Fibroblast of lung (primary cell): Measurements from ENCODE around the gene GATA1. TPM values are rescaled to one million over a fixed set of nuclear protein-coding genes. Genes with fewer than 3 reads are reported as not detected.

Source experiments
- DNase-seq, 2 donors: peaks; one replicate each; pipeline versions ENCODE4 v3.0.0 to v3.0.0-alpha.2; 2010; ENCODE audit warnings: low read depth in 2 of 2
- H2AFZ ChIP-seq: 2 replicates; pipeline ENCODE4 v1.5.1; 2012; ENCODE audit warnings: low read length, control low read depth, inconsistent platforms
- H3K27ac ChIP-seq: 2 replicates; pipeline ENCODE4 v1.5.1; 2011; ENCODE audit warnings: low read length, control low read depth; ENCODE audit not compliant: insufficient read depth
- H3K27me3 ChIP-seq: 2 replicates; pipeline ENCODE4 v1.5.1; 2011; ENCODE audit warnings: mild to moderate bottlenecking, low read length; ENCODE audit not compliant: control insufficient read depth, insufficient read depth
- H3K36me3 ChIP-seq: 2 replicates; pipeline ENCODE4 v1.5.1; 2011; ENCODE audit warnings: low read length; ENCODE audit not compliant: control insufficient read depth, insufficient read depth
- H3K4me1 ChIP-seq: 2 replicates; pipeline ENCODE4 v1.5.1; 2011; ENCODE audit warnings: low read length; ENCODE audit not compliant: control insufficient read depth, insufficient read depth; ENCODE audit errors: extremely low read depth
- H3K4me2 ChIP-seq: 2 replicates; pipeline ENCODE4 v1.5.1; 2011; ENCODE audit warnings: low read length, control low read depth; ENCODE audit not compliant: insufficient read depth; ENCODE audit errors: extremely low read depth
- H3K4me3 ChIP-seq, 4 experiments: fragments of 200-600 bp in 1 of 4; sonication (generic) in 1 of 4; replicated peaks in 1 of 4; 2 replicates each; pipeline ENCODE4 v1.5.1; 2011 to 2016; ENCODE audit warnings: low read length in 4 of 4, low read depth in 3 of 4, mild to moderate bottlenecking in 3 of 4, control low read depth in 2 of 4, inconsistent platforms in 1 of 4, mixed read lengths in 1 of 4; ENCODE audit not compliant: insufficient read depth in 1 of 4; ENCODE audit errors: control extremely low read depth in 1 of 4
- H3K79me2 ChIP-seq: 2 replicates; pipeline ENCODE4 v1.5.1; 2012; ENCODE audit warnings: mild to moderate bottlenecking, low read length, inconsistent platforms; ENCODE audit not compliant: control insufficient read depth, insufficient read depth
- H3K9ac ChIP-seq: 2 replicates; pipeline ENCODE4 v1.5.1; 2011; ENCODE audit warnings: mild to moderate bottlenecking, low read length, control low read depth; ENCODE audit not compliant: insufficient read depth
- H3K9me3 ChIP-seq: 2 replicates; pipeline ENCODE4 v1.5.1; 2012; ENCODE audit warnings: low read depth, low read length; ENCODE audit not compliant: control insufficient read depth, insufficient read depth
- H4K20me1 ChIP-seq: 2 replicates; pipeline ENCODE4 v1.5.1; 2011; ENCODE audit warnings: low read length; ENCODE audit not compliant: control insufficient read depth, insufficient read depth; ENCODE audit errors: extremely low read depth
- CTCF ChIP-seq, 2 donors: IDR thresholded peaks in 1 of 2; conservative IDR thresholded peaks in 1 of 2; 1 replicate in 1 of 2; 2 replicates in 1 of 2; pipeline ENCODE4 v1.5.1; 2011 to 2012; ENCODE audit warnings: low read length in 2 of 2, control low read depth in 1 of 2, inconsistent platforms in 1 of 2, low read depth in 1 of 2, mild to moderate bottlenecking in 1 of 2
- EZH2 ChIP-seq: IDR thresholded peaks from 2 replicates; pipeline ENCODE4 v1.5.1; 2012; ENCODE audit warnings: low read length, control low read depth, mild to moderate bottlenecking; ENCODE audit errors: missing control alignments
- polyA plus RNA-seq, 2 donors: library from polyadenylated mRNA; depleted of rRNA in 1 of 2; stranded (reverse) in 1 of 2; unstranded in 1 of 2; fragments of >200 nt; gene quantifications; 2 replicates each; pipeline ENCODE4 v1.2.1, GENCODE V29; 2011 to 2012; ENCODE audit warnings: missing spikeins in 1 of 2
- total RNA-seq: library from RNA; depleted of rRNA; stranded (reverse); fragments of >200 nt; gene quantifications from 2 replicates; pipeline ENCODE4 v1.2.1, GENCODE V29; 2014

The GATA1 gene
- total and polyA plus RNA-seq, 2 donors (not counting 1 experiment from before 2014, with no cell fraction given), result not detected

- no peak for DNase-seq
- H3K4me1 ChIP-seq, result no peaks in the 10 kb centered on the region
- no peak overlapping the region for H3K9ac ChIP-seq
- H3K27me3 ChIP-seq, result no peaks in the 10 kb centered on the region
- H3K9me3 ChIP-seq, result no peaks in the 10 kb centered on the region
- no peaks in the 10 kb centered on the region for H3K36me3 ChIP-seq
- no peak overlapping the region for H3K27ac ChIP-seq
- no peaks in the 10 kb centered on the region for H4K20me1 ChIP-seq
- H2AFZ ChIP-seq, result no peak overlapping the region
- no peak overlapping the region for H3K4me3 ChIP-seq
- no peaks in the 10 kb centered on the region for H3K79me2 ChIP-seq
- H3K4me2 ChIP-seq, result no peak overlapping the region
- no peak for TF ChIP-seq EZH2
- no peak for TF ChIP-seq CTCF (conservative IDR thresholded peaks at IDR 0.05 in 1 of 2, IDR thresholded peaks at IDR 0.05 in 1 of 2; ENCODE audit: low read depth in 1 of 2, low read length in 2 of 2)
These were observed 4.7 kb upstream of the GATA1 start for GRCh38 chrX:48781705-48782104.

- H3K9me3 ChIP-seq, result no peaks in the 10 kb centered on the region
- DNase-seq, result no peak
- H3K79me2 ChIP-seq, result no peaks in the 10 kb centered on the region
- H3K4me2 ChIP-seq, result no peak overlapping the region
- H3K4me3 ChIP-seq, result no peak overlapping the region
- H2AFZ ChIP-seq, result no peak overlapping the region
- no peaks in the 10 kb centered on the region for H3K27me3 ChIP-seq
- TF ChIP-seq CTCF (conservative IDR thresholded peaks at IDR 0.05 in 1 of 2, IDR thresholded peaks at IDR 0.05 in 1 of 2; ENCODE audit: low read depth in 1 of 2, low read length in 2 of 2) (no peak), EZH2 (no peak)
- H4K20me1 ChIP-seq, result no peaks in the 10 kb centered on the region
- H3K27ac ChIP-seq, result no peak overlapping the region
- no peak overlapping the region for H3K9ac ChIP-seq
- no peaks in the 10 kb centered on the region for H3K36me3 ChIP-seq
- H3K4me1 ChIP-seq, result no peaks in the 10 kb centered on the region
These were observed 4.2 kb upstream of the GATA1 start for GRCh38 chrX:48782216-48782615.

- Histone ChIP-seq H3K27me3 (no peaks in the 10 kb centered on the region), H3K4me3 (no peak overlapping the region), H2AFZ (no peak overlapping the region), H3K9ac (no peak overlapping the region), H3K79me2 (no peaks in the 10 kb centered on the region), H3K36me3 (no peaks in the 10 kb centered on the region), H3K4me1 (no peaks in the 10 kb centered on the region), H3K9me3 (no peaks in the 10 kb centered on the region), H4K20me1 (no peaks in the 10 kb centered on the region), H3K27ac (no peak overlapping the region), H3K4me2 (no peak overlapping the region)
- TF ChIP-seq CTCF (conservative IDR thresholded peaks at IDR 0.05 in 1 of 2, IDR thresholded peaks at IDR 0.05 in 1 of 2; ENCODE audit: low read depth in 1 of 2, low read length in 2 of 2) (no peak), EZH2 (no peak)
- DNase-seq, result no peak
These were observed 3.6 kb upstream of the GATA1 start for GRCh38 chrX:48782795-48783194.
